Right forelimb (tissue), 1 donor: ENCODE data around the gene EXOC4.

ENCODE experiments used
- DNase-seq: peaks from one replicate; pipeline ENCODE4 v3.0.0-alpha.2; 2018

Gene EXOC4

DNA sequence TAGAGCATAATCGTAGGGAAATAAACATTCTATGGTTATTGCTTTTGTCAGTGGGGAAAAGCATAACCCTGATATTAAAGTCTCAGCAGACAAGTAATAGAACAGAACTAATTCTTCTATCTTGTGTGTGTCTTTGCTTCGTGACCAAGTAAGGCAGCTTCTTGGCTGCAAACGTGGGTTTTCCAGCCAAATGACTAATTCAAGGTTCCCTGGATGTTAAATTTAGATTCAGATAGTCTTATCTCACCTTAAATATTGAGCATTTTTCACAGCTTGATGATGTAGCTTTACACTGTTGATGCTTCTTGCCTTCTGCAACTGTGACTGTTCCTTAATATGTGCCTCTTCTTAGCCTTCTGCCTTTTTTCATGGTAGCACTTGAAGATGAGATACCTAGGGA is 113.0 kb downstream of the EXOC4 start:
- no peak for DNase-seq

GRCh38 chr7:133367561-133367960 is 114.7 kb downstream of the EXOC4 start:
- no peak for DNase-seq

- no peak for DNase-seq
These were observed 116.3 kb downstream of the EXOC4 start for GRCh38 chr7:133369130-133369529.

GRCh38 chr7:133371616-133372015 is 118.7 kb downstream of the EXOC4 start:
- no peak for DNase-seq

GRCh38 chr7:133372337-133372736 is 119.5 kb downstream of the EXOC4 start:
- DNase-seq = no peak

DNA sequence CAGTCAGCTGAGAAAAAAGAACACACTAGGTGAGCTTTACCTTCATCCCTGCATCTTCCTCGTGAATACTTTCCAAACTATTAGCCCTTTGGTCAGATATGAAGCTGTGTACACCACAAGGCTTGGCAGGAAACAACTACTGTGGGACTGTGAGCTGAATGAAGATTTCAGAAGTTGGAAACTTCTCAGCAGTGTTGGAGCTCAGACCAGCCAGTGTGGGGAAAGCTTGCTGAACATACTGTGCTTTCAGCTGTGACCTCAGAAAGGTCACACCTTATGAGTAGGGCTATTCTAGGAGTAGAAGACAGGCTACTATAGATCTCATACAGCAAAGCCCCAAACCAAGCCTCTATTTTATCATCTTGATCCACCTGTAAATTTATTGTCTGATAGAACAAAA is 123.6 kb downstream of the EXOC4 start:
- DNase-seq = no peak

- no peak for DNase-seq
These were observed 129.1 kb downstream of the EXOC4 start for GRCh38 chr7:133381965-133382364.

DNA sequence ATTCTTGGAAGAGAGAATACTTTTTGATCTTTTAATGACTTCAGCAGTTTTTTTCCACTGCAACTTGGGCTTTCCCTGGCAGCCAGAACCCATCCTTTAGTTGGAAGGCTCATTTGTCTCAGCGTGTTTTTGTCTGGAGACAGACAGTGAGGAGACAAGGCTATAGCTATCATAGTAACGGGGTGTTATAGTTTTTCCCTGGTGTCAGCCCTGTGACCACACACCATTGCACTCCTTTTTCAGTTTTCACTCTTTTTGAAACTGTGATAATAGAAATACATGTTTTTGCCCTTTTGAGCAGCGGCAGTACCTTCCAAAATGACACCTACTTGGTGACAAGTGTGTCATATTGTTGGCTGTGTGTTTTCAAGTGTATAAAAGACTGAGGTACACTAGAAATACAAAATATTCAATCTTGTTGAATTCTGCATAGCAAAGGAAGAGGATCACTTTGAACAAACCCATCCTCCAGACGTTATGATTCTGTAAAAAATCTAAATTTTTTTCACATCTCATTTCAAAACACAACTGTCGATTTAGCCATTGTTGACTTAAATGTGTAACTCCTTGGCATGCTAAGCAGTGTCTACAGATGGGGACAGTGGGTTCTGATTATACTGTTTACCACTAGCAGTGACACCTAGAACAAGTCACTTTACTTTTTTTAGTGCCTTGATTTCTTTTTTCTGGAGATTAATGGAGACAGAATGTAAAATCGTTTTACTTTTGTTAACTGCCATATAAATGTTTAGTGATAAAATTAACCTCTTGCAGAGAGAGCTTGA is 130.1 kb downstream of the EXOC4 start:
- DNase-seq = no peak

DNA sequence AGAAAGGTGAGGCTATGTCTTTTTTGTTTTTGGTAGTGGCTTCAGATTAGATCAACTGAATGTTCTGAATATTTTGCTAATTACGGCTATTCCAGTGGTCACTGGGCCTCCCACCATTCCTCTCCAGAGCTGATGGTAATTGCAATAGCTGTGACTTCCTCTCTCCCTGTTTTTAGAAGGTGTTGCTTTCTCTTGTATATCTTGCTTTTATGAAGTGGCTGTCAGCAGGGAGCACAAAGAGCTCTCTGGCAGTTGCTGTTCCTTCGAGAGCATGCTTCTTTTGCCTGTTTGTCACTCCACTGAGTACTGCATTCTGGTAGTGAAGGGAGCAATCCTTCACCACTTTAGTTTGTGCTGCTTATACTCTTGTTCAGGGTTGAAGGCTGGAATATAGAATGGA is 133.3 kb downstream of the EXOC4 start:
- DNase-seq = no peak

DNA sequence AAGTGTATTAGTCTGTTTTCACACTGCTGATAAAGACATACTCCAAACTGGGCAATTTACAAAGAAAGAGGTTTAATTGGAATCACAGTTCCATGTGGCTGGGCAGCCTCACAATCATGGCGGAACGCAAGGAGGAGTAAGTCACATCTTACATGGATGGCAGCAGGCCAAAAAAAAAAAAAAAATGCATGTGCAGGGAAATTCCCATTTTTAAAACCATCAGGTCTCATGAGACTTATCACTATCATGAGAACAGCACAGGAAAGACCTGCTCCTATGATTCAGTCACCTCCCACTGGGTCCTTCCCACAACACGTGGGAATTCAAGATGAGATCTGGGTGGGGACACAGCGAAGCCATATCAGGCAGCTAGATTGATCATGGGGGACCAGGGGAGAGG is 136.8 kb downstream of the EXOC4 start:
- no peak for DNase-seq

GRCh38 chr7:133391206-133391605 is 138.3 kb downstream of the EXOC4 start:
- no peak for DNase-seq

DNA sequence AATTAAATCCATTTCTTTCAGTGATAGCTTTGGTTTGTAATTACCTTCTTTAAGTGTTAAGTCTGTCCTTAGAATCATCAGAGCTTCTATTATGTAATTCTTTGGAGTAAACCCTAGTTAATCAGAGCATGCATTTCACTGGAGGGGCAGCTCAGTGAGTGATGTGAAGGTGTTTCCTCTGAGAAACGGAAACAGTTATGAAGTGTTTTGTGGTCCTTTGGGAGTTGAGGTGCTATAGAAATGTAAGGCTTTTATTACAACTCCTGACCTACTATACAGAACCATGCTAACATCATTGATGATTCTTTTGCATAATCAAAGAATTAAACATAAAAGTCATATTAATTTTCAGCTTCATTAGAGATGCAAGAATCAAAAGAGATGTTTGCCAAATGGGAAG is 141.5 kb downstream of the EXOC4 start:
- DNase-seq = no peak

DNA sequence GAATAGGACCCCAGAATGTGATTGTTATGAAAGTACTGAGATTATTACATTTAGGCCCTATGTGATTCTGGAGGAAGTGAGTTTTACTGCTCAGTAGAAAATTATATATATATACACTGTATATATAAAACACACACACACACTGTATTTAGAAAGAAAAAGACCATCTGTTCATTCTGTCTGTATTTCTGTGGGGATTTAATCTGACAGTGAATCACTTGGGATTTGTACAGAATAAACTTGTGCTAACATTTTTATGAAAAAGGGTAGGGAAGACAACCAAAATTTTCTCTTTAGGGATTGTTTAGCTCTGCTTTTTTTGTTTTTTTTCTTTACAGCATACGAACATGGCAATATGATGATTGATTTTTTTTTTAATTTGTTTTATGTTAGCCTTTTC is 142.7 kb downstream of the EXOC4 start:
- no peak for DNase-seq

DNA sequence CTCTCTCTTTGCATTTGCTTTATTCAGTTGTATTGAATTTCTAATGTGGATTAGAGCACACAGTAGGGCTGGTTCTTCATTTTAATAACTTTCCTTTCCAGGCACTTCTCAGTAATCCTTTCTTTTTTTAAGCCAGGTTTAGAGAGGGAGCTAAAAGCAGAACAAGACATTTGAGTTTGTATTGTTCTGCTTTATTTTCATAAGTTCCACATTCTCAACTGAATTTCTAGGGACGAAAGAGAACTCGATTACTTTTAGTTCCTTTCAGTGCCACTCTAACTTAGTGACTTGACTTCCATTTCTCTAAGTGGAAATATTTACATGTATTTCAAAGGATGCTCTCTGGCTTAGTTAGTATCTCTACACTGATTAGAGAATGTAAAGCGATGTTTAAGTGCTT is 145.6 kb downstream of the EXOC4 start:
- DNase-seq = no peak

- no peak for DNase-seq
These were observed 148.3 kb downstream of the EXOC4 start for GRCh38 chr7:133401225-133401624.

- DNase-seq = no peak
These were observed 155.3 kb downstream of the EXOC4 start for GRCh38 chr7:133408212-133408611.

- no peak for DNase-seq
These were observed 156.5 kb downstream of the EXOC4 start for GRCh38 chr7:133409421-133409820.

DNA sequence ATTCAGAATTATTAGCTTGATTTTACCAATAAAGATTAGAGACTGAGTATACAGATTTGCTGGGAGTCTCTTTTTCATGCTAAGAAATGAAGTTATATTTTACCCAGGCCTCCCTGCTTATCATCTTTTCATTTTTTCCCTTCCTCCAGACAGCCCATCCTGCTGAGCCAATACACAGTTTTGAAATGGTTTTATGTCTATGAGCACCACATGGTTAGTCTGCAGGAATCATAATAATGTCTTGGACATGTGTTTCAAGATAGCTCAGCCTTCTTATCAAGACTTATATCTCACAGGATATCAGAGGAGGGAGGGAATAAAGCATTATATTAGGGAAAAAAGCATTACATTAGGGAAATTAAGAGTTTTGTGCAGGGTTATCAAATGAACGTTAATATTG is 157.1 kb downstream of the EXOC4 start:
- DNase-seq = no peak

DNA sequence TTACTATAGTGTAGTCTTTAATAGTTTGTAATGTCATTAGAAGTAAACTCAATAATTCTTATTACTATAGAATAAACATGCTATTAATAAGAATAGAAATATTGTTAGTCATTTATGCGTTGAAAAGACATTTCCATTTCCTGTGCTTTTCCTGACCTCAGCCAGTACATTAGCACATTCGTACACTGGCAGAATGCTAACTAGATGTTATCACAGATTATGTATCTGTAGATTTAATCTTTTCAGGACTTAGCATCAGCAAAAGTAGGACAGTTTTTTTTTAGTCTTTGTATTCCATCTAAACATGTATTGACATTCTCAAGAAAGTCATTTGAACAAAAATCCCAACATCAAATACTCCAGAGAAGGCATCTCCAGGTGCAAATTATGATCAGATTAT is 158.5 kb downstream of the EXOC4 start:
- DNase-seq = no peak

DNA sequence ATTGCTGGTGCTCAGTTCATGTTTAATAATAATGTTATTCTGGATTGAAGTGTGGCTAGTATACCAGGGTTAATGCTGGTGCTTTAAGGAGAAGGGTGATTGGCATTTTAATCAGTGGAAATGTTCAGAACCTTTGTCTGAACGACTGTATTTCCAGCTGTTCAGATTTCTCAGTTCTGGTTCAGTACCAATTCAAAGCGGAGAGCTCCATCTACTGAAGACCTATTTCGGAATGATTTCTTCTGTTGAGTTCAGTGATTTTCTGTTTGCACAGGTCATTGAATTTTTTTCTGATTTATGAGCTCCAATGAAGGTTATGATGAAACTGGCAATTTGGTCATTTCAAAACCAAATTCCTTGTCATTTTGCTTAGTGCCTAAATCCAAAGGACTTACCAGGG is 160.1 kb downstream of the EXOC4 start:
- DNase-seq = no peak

GRCh38 chr7:133419041-133419440 is 166.2 kb downstream of the EXOC4 start:
- DNase-seq = no peak

GRCh38 chr7:133423618-133424017 is 170.7 kb downstream of the EXOC4 start:
- no peak for DNase-seq

DNA sequence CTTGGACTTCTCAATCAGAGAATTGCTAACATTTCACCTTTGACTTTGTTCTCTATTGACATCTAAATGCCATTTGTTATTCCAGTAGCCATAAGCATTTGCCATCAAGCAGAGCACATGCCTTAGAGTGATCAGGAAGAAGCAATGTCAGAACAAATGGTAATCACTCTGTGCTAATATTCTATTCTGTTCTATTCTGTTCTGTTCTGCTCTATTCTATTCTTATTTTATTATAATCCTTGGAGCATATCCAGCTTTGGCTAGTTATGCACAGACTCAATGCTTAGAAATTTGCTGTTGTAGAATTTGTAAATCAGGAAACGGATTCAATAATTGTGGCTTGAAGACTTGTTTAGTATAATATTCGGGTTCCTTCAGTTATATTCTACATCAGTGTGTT is 175.4 kb downstream of the EXOC4 start:
- no peak for DNase-seq

- DNase-seq = no peak
These were observed 176.0 kb downstream of the EXOC4 start for GRCh38 chr7:133428876-133429275.

GRCh38 chr7:133429371-133429770 is 176.5 kb downstream of the EXOC4 start:
- DNase-seq = no peak
